IPS-NIHi7 (cell line): ENCODE measurements around the gene NELFB.

Experiments
- DNase-seq: peaks from one replicate; pipeline ENCODE4 v3.0.0; 2012; ENCODE audit warnings: mixed read lengths; ENCODE audit errors: extremely low spot score

Gene NELFB

DNA sequence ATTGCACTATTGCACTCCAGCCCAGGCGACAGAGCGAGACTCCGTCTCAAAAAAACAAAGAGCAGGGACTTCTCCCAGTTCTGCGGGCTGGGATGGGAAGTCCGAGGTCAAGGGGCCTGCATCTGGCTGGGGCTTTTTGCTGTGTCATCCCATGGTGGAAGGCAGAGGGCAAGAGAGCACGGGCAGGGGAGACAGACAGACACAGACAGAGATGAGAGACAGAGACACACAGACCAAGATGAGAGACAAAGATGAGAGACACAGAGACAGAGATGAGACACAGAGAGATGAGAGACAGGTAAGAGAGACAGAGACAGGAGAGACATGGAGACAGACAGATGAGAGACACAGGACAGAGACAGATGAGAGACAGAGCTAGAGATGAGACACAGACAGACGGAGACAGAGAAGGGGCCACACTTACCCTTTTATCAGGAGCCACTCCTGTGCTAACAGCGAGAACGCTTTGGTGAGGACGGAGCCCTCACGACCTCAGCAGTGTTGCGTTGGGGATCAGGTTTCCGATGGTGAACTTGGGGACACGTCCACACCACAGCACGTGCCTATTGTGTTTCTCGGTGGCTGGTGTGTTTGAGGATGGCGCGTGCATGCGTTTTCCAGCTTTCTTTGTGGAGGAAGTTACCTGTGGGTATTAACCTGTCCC, 13.5 kb downstream of the NELFB start:
- no peak for DNase-seq

DNA sequence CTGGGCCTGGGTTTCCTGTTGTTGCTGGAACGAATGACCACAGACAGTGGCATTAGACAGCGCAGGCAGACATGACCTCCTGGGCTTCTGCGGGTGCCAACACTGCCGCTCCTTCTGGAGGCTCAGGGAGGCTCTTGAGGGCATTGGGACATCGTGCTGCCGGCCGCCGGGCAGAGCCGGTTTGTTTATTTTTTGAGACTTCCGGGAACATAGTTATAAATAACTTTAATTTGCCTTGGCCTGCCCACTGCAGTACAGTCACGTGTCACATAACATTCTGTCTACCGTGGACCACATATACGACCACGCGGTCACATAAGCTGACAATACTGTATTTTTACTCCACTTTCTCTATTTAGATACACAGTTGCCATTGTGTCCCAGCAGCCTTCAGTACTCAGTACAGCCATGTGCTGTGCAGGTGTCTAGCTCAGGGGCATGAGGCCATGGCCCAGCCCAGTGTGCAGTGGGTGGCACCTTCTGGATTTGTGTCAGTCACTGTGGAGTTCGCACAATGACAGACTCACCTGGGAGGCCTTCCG, 14.2 kb downstream of the NELFB start:
- no peak for DNase-seq

DNA sequence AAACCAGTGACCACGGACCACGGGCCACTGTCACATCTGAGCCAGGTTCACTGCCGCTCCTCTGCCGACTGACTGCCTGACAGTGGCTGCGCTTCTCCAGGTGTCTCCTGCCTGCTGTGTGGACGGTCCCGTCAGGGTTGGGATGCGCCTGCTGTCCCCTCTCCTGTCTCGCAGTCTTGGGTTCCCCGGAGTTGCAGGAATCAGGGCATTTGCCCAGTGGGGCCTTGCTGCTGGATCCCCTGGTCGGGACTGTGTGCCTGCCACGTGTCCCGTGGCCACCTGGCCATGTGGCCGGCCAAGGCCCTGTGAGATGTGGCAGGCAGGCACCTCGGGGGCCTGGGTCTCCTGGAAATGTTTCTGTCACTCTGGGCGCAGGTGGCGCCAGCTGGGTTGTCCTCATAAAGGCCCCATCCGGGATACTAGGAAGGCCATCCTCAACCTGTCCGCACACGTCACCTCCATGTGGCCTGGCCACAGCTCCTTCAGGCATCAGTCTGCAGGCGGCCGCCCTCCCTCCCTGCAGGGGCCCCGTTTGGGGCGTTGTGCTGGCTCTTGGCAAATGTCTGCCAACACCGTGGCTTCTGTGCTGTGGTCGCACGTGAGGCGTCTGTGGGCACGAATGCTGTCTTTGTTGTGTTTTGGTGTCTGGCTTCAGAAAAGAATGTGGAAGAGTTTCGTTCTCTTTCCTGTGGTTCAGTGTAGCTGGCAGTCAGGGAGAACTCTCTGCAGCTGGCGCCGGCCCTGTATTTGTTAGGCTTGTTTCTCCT, 16.0 kb downstream of the NELFB start:
- DNase-seq: no peak

DNA sequence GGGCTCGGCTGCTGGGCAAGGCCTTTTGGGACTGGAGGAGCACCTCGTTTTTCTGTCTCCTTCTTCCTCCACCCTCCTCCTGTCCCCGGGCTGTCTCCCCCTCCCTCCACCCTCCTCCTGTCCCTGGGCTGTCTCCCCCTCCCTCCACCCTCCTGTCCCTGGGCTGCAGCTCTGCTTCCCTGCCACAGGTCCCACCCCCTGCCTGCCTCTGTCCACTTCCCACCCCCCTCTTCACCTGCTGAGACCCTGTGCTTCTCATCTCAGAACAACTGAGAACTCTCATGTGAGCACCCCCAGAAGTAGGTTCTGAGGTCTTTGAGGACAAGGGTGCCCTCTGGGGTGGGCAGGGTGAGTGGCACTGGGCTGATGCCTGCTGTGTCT, 16.6 kb downstream of the NELFB start:
- no peak for DNase-seq

DNA sequence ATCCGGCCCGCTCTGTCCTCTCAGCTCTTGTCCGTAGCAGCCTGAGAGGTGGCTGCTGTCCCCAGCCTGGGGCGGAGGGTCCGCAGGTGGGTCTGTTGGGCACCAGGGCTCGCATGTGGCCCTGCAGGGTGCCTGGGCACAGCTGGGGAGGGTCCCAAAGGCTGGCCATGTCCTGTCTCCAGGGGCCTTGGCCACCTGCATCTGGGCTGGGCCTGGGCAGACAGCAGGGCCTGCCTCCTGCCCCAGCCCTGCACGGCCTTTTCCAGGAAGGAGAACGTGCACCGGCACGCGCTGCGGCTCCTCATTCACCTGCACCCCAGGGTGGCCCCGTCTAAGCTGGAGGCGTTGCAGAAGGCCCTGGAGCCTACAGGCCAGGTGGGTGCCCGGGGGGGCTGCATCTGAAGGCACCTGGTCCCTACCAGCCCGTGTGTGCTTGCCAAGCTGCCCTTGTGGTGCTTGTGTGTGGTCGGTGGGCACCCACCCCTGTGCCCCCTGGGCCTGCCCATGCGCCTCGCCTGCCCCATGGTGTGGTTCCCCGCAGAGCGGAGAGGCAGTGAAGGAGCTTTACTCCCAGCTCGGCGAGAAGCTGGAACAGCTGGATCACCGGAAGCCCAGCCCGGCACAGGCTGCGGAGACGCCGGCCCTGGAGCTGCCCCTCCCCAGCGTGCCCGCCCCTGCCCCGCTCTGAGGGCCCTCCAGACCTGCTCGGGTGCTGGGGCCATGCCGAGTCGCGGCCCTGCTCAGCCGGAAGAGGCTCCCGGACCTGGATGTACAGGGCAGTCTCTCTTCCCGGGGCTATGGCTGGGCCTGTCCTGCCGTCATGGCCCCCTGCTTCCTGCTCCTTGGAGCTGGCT, 17.3 kb downstream of the NELFB start:
- DNase-seq: no peak

DNA sequence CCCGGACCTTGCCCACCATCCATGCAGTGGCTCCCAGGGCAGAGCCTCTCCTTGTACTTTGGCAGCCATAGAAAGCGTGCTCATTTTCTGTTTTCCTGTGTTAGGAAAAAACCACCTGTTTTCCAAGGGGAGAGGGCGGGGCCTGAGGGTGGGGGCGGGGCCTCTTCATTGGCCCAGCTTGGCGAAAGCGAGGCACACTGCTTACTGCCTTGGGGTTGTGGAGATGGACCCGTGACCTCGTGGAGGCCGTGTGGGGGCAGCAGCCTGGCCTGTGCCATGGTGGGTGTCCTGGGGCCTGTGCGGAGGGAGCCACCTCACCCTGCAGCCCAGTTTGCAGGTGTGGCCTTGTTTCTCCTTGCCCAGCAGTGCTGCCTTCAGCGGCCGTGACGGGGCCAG, 18.0 kb downstream of the NELFB start:
- no peak for DNase-seq

DNA sequence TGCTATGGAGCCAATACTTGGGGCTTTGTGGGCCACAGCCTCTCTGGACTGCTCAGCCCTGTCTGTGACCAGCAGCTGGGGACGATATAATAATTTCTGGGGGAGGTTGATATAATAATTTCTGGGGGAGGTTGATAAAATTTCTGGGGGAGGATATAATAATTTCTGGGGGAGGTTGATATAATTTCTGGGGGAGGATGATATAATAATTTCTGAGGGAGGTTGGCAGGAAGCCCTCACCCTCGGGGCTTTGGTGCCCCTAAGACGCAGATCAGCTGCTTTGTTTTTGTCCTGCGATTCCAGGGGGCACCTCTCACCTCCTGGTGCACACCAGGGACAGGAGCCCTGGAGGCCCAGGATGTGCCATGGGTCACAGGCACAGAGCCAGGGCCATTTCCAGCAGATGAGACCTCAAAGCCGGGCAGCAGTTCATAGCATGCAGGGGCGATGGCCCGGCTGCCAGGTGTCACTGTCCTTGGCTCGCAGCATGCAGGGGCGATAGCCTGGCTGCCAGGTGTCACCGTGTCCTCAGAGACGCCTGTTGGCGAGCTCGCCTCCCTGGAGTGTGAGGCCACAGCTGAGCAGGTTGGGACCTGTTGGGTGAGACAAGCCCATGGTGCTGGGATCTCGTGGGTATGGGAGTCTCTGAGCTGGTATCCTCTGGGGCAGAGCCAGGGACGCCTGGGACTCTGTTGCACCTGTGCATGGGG, 18.6 kb downstream of the NELFB start:
- no peak for DNase-seq

DNA sequence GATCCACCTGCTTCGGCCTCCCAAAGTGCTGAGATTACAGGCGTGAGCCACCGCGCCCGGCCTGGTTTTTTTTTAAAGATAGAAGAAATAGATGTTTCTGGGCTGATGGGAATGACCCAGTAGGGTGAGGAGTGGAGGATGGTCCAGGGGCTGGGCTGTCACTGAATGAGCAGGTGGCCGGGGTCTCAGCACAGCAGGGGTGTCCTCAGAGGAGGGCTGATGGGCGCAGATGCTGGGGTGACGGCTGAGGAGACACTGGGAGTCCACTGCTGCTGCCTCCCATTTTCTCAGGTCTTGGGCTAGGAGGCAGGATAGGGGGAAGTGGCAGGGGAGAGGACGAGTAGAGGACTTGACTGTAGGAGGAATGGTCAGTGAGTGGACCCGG, 20.1 kb downstream of the NELFB start:
- no peak for DNase-seq

DNA sequence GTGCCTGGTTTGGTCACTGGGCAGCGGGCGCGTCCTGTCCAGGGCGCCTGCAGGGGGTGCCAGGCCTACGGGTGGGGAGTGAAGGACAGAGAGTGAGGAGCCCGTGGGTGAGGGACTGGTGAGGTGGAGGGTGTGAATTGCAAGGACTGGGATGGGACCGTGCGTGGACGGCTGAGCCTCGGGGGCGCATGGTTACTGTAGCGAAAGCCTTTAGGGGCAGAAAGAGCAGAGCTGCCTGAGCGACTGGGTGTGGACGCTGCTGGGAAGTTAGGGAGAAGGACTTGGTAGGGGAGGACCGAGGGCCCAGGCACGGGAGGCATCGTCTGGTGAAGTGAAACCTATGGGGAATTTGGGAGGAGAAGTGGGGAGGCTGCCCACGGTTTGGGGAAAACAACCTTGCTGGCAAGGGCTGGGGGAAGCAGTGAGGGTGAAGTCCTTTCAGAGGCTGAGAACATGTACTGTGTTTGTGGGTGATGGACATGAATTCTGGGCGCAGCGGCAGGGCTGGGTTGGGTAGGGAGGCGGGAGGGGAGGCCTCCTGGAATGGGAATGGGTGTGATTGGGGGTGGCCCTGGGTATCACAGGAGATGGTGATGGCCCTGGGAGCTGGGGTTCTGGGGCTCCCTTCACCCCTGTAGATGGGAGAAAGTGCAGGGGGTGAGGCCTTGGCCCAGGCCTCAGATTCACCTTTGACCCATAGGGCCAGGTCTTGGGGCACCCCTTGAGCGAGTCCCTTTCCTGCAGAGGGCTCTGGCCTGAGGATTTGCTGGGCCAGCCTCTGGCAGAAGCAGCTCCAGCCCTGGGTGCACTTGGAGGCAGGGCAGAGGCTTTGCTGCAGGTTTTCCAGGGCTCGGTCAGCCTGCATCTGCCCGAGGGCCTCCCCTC, 20.7 kb downstream of the NELFB start:
- no peak for DNase-seq

DNA sequence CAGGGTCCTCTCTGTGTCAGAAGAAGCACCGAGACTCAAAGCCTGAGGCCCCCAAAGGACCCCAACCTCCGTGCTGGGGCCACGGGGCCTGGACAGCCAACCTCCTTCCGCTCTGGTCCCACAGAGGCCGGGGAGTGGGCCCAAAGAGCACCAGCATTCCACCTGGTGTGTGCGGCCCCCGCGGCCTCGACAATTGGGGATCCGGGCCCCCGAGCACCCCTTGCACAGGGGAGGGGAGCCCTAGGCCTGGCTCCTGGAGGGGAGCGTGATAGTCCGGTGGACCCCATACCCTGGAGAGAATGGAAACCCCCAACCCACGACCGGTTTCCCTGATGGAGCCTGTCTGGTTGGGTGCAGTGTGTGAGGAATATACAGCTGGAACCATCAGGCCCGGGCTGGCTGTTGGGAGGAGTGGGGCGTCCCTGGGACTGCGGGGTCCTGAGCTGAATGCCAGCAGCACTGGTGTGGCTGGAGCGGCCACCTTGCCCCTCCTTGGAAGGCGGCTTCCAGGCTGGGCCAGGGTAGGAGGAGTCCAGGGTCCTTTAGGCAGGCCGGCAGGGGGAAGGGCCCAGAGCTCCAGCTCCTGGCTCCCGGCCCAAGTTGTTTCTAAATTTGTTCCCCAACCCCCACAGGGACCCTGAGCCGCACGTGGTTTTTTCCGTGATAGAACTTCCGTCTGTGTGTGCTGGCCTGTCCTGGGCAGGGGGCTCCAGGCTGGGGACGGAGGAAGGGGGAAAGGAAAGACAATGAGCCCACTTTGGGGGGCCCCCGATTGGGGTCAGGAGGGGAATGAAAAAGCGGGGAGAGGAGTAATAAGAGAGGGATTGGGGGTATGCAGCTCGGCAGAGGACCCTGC, 21.6 kb downstream of the NELFB start:
- DNase-seq: peak; percentile 76

DNA sequence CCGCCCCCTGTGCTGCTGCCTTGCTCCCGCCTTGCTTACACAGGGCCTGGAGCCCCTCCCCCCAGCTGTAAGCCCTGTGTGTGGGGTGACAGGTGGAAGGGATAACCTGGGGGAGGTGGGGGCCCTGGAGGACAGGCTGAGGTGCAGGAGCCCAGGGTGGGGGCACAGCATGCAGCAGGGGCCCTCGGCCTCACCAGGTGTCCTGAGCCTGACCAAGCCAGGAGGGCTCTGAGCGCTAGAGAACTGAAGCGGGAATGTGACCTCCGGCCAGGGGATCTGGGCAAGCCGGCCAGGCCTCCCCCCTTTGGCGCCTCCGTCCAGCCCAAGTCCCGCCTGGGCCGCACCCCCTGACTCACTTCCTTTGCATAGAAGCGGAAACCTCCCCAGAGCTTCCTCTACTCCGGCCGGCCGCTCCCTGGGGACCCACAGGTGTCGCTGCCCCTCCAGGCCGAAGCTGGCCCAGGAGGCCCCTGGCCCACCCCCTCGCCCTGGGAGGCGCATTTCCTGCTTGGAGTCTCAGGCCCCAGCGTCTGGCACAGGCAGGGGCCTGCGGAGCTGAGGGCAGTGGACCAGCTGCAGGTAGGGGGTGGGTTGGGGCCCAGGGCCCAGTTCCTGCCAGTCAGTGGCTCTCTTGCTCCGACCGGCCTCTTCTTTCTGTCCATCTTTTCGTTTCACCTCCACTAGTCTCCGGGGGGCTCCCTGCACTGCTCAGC, 22.4 kb downstream of the NELFB start, which contains the start of gene TOR4A:
TOR4A (plus strand) TSS at position 398 of the 713 bp plus-strand sequence. CDS start 964 bp downstream, outside the sequence.
- DNase-seq: peak; percentile 81

DNA sequence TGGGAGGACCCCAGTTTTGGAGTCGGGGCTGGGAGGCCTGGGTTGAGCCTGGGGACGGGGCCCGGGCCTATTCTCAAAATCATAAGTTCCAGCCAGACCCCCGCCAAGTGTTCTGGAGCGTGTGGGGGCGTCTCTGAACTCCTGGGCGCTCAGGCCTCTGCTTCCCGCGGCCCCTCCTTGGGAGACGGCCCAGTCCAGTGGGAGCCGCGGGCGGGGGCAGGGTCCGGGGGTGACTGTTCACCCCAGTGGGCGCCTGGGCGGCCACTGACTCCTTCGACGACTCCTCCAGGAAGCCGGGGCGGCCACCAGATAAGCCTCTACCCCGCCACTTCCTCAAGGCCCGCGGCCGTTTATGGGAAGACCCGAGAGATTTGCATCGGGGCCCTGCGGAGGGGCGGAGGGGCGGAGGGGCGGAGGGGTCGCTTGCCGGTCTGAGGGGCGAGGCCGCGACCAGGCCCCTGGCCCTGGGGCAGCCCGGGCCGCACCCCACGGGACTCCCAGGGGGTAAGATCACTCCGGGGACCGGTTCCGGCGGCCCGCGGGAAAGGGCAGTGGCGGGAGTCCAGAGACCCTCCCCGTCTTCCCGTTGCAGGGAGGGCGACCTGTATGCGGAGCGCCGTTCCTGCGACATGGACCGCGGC, 23.1 kb downstream of the NELFB start:
- peak; percentile 21 for DNase-seq

DNA sequence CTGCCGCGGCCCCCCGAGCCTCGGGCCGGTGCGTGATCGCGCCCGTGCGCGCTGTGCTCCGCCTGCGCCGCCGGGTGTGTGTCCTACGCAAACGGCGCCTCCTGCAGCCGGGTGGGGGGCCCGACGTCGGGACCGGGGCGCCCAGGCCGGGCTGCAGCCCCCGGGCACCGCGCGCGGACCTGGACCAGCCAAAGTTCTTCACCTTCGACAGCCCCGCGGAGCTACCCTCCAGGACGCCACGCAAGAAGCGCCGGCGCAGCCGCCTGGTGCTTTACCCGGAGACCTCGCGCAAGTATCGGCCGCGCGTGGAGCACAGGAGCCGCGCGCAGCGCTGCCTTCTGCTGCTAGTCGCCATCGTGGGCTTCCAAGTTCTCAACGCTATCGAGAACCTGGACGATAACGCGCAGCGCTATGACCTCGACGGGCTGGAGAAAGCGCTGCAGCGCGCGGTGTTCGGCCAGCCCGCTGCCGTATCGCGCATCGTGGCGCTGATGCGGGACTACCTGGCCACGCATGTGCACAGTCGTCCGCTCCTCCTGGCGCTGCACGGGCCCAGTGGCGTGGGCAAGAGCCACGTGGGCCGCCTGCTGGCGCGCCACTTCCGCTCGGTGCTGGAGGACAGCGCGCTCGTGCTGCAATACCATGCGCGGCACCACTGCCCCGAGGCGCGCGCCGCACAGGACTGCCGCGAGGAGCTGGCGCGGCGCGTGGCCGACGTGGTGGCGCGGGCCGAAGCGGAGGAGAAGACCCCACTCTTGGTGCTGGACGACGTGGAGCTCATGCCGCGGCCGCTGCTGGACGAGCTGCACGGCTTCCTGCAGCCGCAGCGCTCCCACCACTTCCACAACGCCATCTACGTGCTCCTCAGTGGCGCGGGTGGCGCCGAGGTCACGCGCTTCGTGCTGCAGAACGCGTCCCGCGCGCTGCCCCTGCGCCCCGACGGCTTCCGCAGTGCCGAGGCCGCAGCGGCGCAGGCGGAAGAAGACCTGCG, 23.9 kb downstream of the NELFB start:
- no peak for DNase-seq

DNA sequence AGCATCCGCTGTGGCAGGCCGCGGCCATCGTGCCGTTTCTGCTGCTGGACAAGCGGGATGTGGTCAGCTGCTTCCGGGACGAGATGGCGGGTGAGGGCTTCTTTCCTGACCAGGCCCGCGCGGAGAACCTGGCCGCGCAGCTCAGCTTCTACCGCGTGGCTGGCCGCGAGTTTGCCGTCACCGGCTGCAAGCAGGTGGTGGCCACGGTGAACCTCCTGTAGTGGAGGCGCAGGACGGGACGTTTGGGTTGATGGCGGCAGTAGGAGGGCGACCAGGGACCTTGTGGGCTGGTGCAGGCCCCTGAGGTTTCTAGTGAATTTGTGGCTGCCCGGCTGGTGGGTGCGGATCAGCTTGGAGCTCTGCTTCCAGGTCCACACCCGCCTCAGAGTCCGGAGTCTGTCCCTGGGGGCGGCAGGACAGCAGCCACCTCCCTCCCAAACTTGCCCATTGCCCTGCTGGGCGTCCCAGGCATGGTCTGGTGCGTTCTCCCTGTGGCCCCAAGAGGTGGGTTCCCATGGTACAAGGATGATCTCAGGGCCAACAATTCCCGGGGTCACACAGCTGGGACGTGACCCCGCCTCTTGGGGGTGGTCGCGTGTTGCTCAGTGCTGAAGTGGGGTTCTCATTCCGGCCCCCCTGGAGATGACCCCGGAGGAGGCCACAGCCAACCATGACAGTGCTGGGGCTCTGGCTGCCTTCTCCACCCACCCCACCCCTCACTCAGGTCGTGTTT, 24.8 kb downstream of the NELFB start:
- no peak for DNase-seq

DNA sequence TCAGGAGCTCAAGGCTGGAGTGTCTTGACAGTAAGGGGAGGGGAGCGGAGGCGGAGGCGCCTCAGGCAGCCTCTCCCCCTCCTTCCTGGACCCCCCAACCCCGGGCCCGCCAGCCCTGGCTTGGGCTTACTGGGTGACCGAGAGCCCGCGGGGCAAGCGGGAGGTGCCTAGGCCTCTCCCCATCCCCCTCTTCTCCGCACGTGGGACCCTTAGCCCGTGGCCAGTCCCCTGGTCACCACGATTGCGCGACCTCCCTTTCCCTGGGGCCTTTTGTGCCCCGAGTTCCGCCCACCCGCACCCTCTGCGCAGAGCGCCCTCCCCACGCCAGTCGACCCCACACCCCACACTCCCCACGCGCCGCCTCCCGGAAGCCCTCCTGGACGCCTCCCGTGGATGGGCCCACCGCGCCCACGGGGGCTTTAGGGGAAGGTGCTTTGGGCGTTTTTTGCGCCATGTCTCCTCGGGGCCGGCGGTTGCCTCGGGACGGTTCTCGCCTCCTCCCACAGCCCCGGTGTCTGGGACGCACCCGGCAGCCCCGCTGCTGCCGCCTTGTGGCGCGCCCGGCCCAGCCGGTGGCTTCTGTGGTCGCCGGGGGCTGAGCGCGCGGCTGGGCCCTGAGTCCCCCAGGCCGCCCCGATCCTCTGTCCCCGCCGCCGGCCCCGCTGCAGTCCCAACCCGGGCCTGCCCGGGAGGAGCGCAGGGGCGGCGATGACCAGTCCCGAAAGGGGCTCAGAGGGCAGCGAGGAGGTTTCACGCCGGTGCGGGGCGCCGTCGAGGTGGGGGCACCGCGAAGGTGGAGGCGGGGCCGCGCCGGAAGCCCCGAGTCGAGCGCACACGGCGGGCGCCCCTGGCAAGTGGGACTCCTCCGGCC, 25.6 kb downstream of the NELFB start:
- DNase-seq: peak; percentile 73
